Activated CD4-positive, alpha-beta T cell treated with anti-CD3 and anti-CD28 coated beads for 1 hour (primary cell): ENCODE measurements around the gene DNAL4.

Source experiments
- DNase-seq: peaks from one replicate; pipeline ENCODE4 v3.0.0-alpha.2; 2020

DNAL4 gene

DNA sequence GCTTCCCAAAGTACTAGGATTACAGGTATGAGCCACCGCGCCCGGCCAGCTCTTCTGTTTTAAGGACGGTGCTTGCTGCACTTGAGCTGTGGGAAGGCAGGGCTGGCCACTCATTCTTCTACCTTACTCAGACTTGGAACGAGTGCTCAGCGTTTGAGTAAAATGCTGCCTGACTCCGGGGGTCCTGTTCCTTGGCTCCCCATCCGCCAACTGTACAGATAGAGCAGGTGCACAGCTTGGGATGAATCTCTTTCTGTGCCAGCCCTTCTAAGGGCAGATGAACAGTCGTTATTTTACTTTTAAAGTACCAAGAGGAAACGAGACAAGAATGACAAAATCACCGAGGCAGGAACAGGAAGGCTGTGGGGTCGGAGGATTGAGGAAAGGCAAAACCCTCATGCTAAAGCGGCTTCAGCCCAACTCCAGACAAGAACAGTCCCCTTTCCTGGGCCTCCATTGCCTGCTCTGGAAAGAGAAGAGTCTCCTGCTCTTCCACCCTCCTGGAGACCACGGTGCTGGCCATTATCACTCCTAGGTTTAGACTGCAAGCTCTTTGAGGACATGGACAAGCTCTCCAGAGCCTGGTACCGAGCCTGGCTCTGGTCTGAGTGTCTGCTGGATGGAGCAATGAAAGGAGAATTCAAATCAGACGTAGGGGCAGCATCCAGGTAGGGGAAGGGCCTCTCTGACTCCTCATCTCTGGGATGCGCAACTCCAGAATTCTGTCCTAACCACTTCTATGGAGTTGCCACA, 37.1 kb downstream of the DNAL4 start:
- no peak for DNase-seq

DNA sequence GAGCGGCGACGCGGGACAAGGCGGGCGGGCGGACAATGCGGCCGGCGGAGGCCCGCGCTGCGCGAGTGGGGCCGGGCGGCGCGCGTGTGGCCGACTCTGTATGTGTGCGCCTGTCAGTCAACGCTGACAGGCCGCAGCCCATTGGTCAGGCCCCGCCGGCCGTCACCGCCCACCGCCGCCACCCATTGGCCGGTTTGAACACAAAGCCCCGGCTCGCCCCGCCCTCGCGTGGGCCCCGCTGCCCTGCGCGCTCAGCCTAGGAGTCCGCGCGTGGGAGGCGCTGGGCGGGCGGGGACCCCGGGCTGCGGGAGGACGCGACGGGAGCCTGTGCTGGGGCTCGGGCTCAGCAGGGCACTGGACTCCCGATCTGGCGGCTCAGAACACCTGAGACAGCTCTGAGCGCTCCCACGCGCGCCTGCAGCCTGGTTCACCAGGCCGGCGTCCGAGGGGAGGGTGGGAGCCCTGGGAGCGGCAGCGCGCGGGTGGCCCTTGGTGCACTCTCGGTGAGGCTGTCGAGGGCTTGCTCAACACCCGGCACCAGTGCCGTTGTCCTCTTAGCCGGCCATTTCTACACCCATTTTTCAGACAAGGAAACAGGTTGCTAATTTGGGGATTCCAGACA, 37.9 kb downstream of the DNAL4 start, which contains the start of gene SUN2:
Gene SUN2, minus strand, starts transcription at position 88 of the 622 bp plus-strand sequence. CDS start 3,370 bp downstream, outside the sequence.
- peak; percentile 90 for DNase-seq

GRCh38 chr22:38755155-38755910, 38.6 kb downstream of the DNAL4 start:
- DNase-seq = no peak

DNA sequence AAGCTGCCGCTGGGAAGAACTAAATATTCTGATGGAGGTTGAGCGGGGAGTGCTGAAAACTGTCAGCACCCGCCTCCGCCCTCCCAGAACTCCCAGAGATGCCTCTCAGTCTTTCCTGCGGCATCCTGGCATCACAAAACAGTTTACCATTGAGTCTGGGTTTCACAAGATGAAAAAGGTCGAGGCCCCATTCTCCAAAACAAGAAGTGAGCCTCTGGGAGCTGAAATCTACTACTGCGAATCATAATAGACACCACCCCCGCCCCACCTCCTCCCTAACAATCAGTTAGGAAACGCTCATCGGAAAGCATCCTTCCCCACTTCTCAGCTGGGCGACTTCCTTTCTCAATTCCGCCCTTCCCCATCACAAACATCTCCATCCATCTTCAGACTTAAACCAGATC, 39.2 kb downstream of the DNAL4 start:
- no peak for DNase-seq

GRCh38 chr22:38753948-38754750, 39.8 kb downstream of the DNAL4 start:
- DNase-seq = no peak

- DNase-seq = peak; percentile 48
Observed at GRCh38 chr22:38751422-38752346, 42.3 kb downstream of the DNAL4 start.

GRCh38 chr22:38751066-38751421, 42.9 kb downstream of the DNAL4 start:
- no peak for DNase-seq

- DNase-seq = no peak
Observed at GRCh38 chr22:38750638-38751037, 43.3 kb downstream of the DNAL4 start.

DNA sequence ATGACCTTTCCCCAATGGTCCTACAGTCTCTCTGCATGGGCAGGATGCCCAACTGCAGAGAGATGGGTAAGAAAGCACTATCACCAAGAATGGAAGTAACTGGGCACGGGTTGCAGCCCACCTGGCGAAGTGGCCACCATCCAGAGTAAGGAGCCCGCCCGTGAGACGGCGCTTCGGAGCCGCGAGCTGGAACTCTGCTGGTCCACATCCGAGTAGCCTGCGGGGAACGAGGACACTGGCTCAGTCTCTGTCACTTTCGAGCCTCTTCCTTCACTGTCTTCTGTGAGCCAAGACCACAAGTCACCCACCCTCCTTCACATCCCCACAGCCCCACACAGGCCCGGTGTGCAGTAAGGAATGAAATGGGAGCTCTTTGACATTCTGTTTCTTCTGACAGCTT, 43.8 kb downstream of the DNAL4 start:
- no peak for DNase-seq

DNA sequence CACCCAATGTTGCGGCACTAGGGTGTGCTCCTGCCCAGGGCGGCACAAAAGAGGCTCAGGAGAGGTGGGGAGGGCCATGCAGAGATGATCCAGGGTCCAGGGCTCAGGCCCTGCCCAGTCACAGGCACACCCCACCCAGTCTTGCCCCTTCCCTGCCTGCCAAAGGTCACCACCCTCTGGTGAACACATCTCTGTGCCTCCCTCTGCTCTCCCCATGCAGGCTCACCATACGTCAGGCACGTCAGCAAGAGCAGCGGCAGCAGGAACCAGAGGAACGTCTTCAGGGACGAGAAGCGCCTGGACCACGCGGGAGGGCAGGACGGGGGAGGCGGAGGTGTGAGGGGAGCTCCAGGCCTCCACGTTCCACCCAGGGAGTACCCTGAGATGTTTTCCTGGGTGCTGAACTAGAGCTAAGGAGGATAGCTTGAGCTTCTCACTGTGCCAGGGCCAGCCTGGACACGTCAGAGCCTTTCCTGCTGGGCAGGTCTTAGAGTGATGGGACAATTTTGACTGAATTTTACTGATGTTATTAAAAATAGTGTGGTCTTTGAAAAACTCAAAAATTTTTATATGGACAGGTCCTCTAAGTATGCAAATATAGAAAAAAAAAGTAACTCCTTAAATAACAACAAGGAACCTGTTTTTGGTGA, 45.3 kb downstream of the DNAL4 start:
- DNase-seq = no peak

GRCh38 chr22:38745676-38746460, 48.1 kb downstream of the DNAL4 start:
- no peak for DNase-seq

DNA sequence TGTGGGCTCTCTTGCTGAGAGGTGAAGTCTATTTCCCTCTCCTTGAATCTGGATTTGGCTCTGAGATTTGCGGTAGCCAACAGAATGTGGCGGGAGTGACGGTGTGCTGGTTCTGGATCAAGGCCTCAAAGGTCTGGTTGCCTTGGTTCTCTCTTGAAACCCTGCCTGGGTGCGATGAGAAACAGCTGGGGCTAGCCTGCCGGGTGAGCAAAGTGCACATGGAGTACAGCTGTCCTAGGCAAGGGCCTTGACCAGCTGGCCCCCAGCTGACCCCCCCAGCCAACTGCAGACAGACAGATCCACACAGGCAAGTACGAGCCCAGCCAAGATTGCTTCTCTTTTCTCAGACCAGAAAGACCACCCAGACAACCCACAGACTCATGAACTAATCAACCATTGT, 49.0 kb downstream of the DNAL4 start:
- no peak for DNase-seq

DNA sequence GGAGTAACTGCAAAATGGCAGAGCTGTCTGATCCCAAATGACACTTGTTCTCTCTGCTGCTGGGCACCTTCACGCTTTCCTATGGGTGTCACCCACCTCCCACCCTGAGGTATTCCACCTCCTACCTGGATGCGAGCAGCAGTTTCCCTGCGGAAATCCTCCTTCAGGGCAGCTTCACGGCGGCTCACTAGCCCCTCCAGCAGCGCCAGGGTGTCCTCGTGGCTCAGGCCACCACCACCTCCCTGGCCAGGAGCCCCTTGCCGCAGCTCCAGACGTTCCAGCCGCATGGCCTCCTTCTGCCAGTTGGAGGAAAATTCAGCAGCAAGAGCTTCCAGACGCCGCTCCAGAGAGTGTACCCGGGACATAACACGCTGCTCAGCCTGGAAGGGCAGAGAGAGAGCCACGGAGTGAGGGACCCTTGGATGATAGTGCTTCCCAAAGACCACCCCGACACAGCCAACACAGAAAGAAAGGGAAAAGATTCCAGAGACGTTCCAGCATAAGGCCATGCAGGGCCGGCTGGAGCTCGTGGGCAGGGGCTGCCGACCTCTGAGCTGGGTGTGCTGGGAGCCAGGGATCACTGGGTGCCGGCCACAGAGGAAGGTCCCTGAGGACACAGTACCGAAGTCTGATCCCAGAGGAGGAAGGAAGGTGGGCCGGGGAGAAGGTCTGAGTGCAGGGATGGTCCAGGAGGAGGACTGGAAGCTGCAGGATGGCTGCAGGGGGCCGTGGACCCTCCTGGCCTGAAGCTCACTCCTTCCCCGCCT, 51.6 kb downstream of the DNAL4 start:
- no peak for DNase-seq

GRCh38 chr22:38741576-38741975, 52.4 kb downstream of the DNAL4 start:
- no peak for DNase-seq

DNA sequence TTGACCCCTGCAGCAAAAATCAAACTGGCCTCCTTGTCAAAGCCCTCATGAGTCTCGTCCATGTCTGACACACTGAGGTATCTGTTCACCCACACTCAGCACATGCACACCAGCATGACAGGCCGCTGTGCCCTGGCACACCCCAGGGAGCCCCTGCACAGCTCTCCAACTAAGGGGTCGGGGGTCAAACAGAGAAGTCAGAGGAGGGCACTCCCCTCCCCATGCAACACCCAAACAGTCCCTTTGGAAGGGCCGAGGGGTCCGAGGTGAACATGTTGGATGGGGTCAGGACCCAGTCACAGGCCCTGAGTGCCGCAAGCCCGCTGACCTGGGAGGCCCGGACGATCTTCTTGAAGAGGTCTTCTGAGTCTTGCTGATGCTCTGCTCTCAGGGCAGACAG, 52.8 kb downstream of the DNAL4 start:
- no peak for DNase-seq

- DNase-seq = no peak
Observed at GRCh38 chr22:38740754-38741153, 53.2 kb downstream of the DNAL4 start.

GRCh38 chr22:38740116-38740723, 53.7 kb downstream of the DNAL4 start:
- no peak for DNase-seq

- no peak for DNase-seq
Observed at GRCh38 chr22:38739300-38740055, 54.5 kb downstream of the DNAL4 start.
